Keratinocyte (primary cell): Measurements from ENCODE around the gene SLC4A2. TPM values are rescaled to one million over a fixed set of nuclear protein-coding genes. Genes with fewer than 3 reads are reported as not detected.

ENCODE experiments used
- DNase-seq: peaks from one replicate; pipeline ENCODE4 v3.0.0-alpha.2; 2011; ENCODE audit warnings: low read depth, missing footprints, low spot score
- FAIRE-seq: peaks from 2 replicates; lab custom pipeline; 2011; peaks lifted over from hg19 to GRCh38; lab: Jason Lieb, UNC
- H2AFZ ChIP-seq: 2 replicates; pipeline ENCODE4 v1.6.0; 2012; ENCODE audit warnings: low read length, control low read depth, inconsistent platforms; ENCODE audit not compliant: control insufficient read depth
- H3K27ac ChIP-seq: 2 replicates; pipeline ENCODE4 v1.5.1; 2011; ENCODE audit warnings: low read length; ENCODE audit not compliant: control insufficient read depth, insufficient read depth
- H3K27me3 ChIP-seq: 3 replicates; pipeline ENCODE4 v1.6.0; 2011; ENCODE audit warnings: low read length; ENCODE audit not compliant: control insufficient read depth, insufficient read depth; ENCODE audit errors: extremely low read depth
- H3K36me3 ChIP-seq, 2 experiments: 2 replicates in 1 of 2; 3 replicates in 1 of 2; pipeline ENCODE4 v1.5.1; 2011; ENCODE audit warnings: low read length in 2 of 2, mild to moderate bottlenecking in 1 of 2; ENCODE audit not compliant: control insufficient read depth in 2 of 2, insufficient read depth in 2 of 2; ENCODE audit errors: extremely low read depth in 1 of 2
- H3K4me1 ChIP-seq: 3 replicates; pipeline ENCODE4 v1.5.1; 2011; ENCODE audit warnings: low read length; ENCODE audit not compliant: control insufficient read depth, insufficient read depth; ENCODE audit errors: extremely low read depth
- H3K4me2 ChIP-seq: 3 replicates; pipeline ENCODE4 v1.6.0; 2011; ENCODE audit warnings: low read depth, low read length; ENCODE audit not compliant: control insufficient read depth, insufficient read depth; ENCODE audit errors: extremely low read depth
- H3K4me3 ChIP-seq, 3 experiments: fragments of 200-600 bp in 1 of 3; sonication (generic) in 1 of 3; 2 replicates in 2 of 3; 3 replicates in 1 of 3; pipeline ENCODE4 v1.5.1; 2011 to 2016; ENCODE audit warnings: low read length in 3 of 3, mild to moderate bottlenecking in 3 of 3, control low read depth in 2 of 3, inconsistent platforms in 1 of 3, low read depth in 1 of 3, mixed read lengths in 1 of 3, mixed run types in 1 of 3, moderate library complexity in 1 of 3; ENCODE audit not compliant: control insufficient read depth in 2 of 3, insufficient read depth in 2 of 3; ENCODE audit errors: extremely low read depth in 1 of 3
- H3K79me2 ChIP-seq: 2 replicates; pipeline ENCODE4 v1.6.0; 2012; ENCODE audit warnings: low read length; ENCODE audit not compliant: control insufficient read depth, insufficient read depth
- H3K9ac ChIP-seq: 3 replicates; pipeline ENCODE4 v1.6.0; 2011; ENCODE audit warnings: low read length; ENCODE audit not compliant: control insufficient read depth, insufficient read depth; ENCODE audit errors: extremely low read depth
- H3K9me1 ChIP-seq: 3 replicates; pipeline ENCODE4 v1.6.0; 2011; ENCODE audit warnings: low read length; ENCODE audit not compliant: control insufficient read depth, insufficient read depth; ENCODE audit errors: extremely low read depth
- H3K9me3 ChIP-seq: 2 replicates; pipeline ENCODE4 v1.5.1; 2012; ENCODE audit warnings: low read depth, low read length; ENCODE audit not compliant: control insufficient read depth
- H4K20me1 ChIP-seq: 3 replicates; pipeline ENCODE4 v1.6.0; 2011; ENCODE audit warnings: low read length; ENCODE audit not compliant: control insufficient read depth, insufficient read depth; ENCODE audit errors: extremely low read depth
- CTCF ChIP-seq, 3 experiments: IDR thresholded peaks in 1 of 3; conservative IDR thresholded peaks in 1 of 3; optimal IDR thresholded peaks in 1 of 3; 2 replicates in 2 of 3; 3 replicates in 1 of 3; pipeline versions ENCODE3 to v1.5.1; 2011; ENCODE audit warnings: low read length in 3 of 3, mild to moderate bottlenecking in 3 of 3, moderate library complexity in 2 of 3, control low read depth in 1 of 3, inconsistent platforms in 1 of 3; ENCODE audit not compliant: insufficient read depth in 2 of 3; ENCODE audit errors: extremely low read depth in 1 of 3
- EZH2 ChIP-seq: IDR thresholded peaks from one replicate; pipeline ENCODE4 v1.6.1; 2012; ENCODE audit warnings: inconsistent platforms, mild to moderate bottlenecking, low read length, moderate library complexity
- dilution Hi-C: fragments of 300-500 bp; cut with MboI; formaldehyde crosslinking; loops from one replicate; pipeline ENCODE4 v1.7.0; 2020; ENCODE audit warnings: low sequenced_read_pairs; ENCODE audit not compliant: extremely low pct_ligation_motif_present
- polyA plus RNA-seq, 5 experiments: library from polyadenylated mRNA; depleted of rRNA in 3 of 5; stranded (reverse) in 3 of 5; stranded (forward) in 1 of 5; unstranded in 1 of 5; fragments of >200 nt; gene quantifications; 1 replicate in 1 of 5; 2 replicates in 3 of 5; 3 replicates in 1 of 5; pipeline versions ENCODE4 v1.2.1 to v1.2.3, GENCODE V29; 2011 to 2012; ENCODE audit warnings: missing spikeins in 2 of 5, low read depth in 1 of 5, low replicate concordance in 1 of 5

Gene SLC4A2
- polyA plus RNA-seq, 1 donor (not counting 4 experiments of a cell fraction or from before 2014, with no cell fraction given): 33.8 TPM

DNA sequence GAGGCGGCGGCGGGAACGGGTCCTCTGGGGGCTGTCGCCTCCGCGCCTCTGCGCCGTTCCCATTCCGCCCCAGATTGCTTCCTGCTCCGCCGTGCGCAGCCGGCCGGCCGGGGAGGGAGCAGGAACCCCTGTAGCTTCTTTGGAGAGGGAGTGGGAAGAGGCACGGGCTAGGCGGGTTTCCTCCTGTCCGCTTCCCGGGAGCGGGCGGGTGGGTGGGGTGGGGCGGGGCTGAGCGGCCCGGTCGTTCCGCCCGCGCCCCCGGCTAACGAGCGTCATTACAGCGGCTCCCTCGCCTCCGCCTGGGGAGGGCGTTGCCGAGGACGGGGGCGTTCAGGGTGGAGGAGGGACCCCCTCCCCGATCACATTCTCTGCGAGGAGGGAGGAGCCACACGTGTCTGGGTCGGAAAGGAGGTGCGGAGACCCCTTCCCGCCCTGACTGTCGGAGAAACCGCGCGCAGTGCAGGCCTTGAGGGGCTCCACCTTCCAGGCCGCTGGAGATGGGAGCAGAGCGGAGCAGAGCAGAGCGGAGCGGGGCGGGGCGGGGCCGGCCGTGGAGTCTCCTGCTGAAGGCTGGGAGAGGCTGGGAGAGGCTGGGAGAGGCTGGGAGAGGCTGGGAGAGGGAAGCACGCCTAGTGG, 66.6 kb downstream of the SLC4A2 start:
- Histone ChIP-seq H3K79me2 (peaks cover 23% of the 10 kb centered on the region), H4K20me1 (peaks cover 27% of the 10 kb centered on the region), H3K27ac (no peak overlapping the region), H3K4me2 (peak overlapping the region; percentile 66), H3K9me1 (peaks cover 2% of the 10 kb centered on the region), H3K36me3 (peaks cover 43 to 46% of the 10 kb centered on the region in 2 experiments), H3K9me3 (no peaks in the 10 kb centered on the region), H3K9ac (no peak overlapping the region), H3K4me3 (peak overlapping the region in 2 of 3 experiments; percentile 10 to 37), H3K27me3 (no peaks in the 10 kb centered on the region), H2AFZ (no peak overlapping the region), H3K4me1 (peaks cover 18% of the 10 kb centered on the region)
- dilution Hi-C loops: no loop called here
- DNase-seq: no peak
- FAIRE-seq: no peak
- no peak for TF ChIP-seq EZH2
- TF ChIP-seq CTCF (optimal IDR thresholded peaks at IDR 0.05 in 1 of 3, IDR thresholded peaks at IDR 0.05 in 1 of 3, conservative IDR thresholded peaks at IDR 0.05 in 1 of 3; ENCODE audit: extremely low read depth in 1 of 3, insufficient read depth in 2 of 3, low read length in 3 of 3): no peak

Other genes starting within 250 kb of the SLC4A2 start
- not detected in 3 replicates for gene AOC1, start 207.1 kb upstream of the SLC4A2 start, polyA plus RNA-seq
- 0.03 TPM in 1 of 3 replicates, not detected in the others for gene KCNH2, start 81.3 kb upstream of the SLC4A2 start, polyA plus RNA-seq
- gene NOS3, start 68.6 kb upstream of the SLC4A2 start, polyA plus RNA-seq: 0.77 to 1.2 TPM (median 0.95 TPM) in 3 replicates
- 0.12 to 0.21 TPM (median 0.19 TPM) in 3 replicates for gene ATG9B, start 35.1 kb upstream of the SLC4A2 start, polyA plus RNA-seq
- gene ABCB8, start 31.1 kb upstream of the SLC4A2 start, polyA plus RNA-seq: 15.5 to 25.2 TPM (median 24.6 TPM) in 3 replicates
- 0.24 to 0.97 TPM (median 0.35 TPM) in 3 replicates for gene ASIC3, start 11.1 kb upstream of the SLC4A2 start, polyA plus RNA-seq
- 19.3 to 26.3 TPM (median 22.8 TPM) in 3 replicates for gene CDK5, start 1.7 kb upstream of the SLC4A2 start, polyA plus RNA-seq
- gene FASTK, start 21.2 kb downstream of the SLC4A2 start, polyA plus RNA-seq: 27.2 to 39.3 TPM (median 31.4 TPM) in 3 replicates
- gene TMUB1, start 23.9 kb downstream of the SLC4A2 start, polyA plus RNA-seq: 12.2 to 22.3 TPM (median 14.6 TPM) in 3 replicates
- 64.3 to 96.7 TPM (median 83.2 TPM) in 3 replicates for gene AGAP3, start 26.9 kb downstream of the SLC4A2 start, polyA plus RNA-seq
- not detected in 3 replicates for gene GBX1, start 108.1 kb downstream of the SLC4A2 start, polyA plus RNA-seq
- gene ASB10, start 127.7 kb downstream of the SLC4A2 start, polyA plus RNA-seq: not detected in 3 replicates
- gene H2BK1, start 150.9 kb downstream of the SLC4A2 start, polyA plus RNA-seq: not detected in 3 replicates
- 33.3 to 68.6 TPM (median 43.6 TPM) in 3 replicates for gene ABCF2, start 167.6 kb downstream of the SLC4A2 start, polyA plus RNA-seq
- gene CHPF2, start 172.9 kb downstream of the SLC4A2 start, polyA plus RNA-seq: 16.2 to 33.0 TPM (median 26.0 TPM) in 3 replicates
- gene SMARCD3, start 189.1 kb downstream of the SLC4A2 start, polyA plus RNA-seq: 3.0 to 6.0 TPM (median 3.1 TPM) in 3 replicates